ENCODE data around the gene PRKAB1.

The PRKAB1 gene

DNA sequence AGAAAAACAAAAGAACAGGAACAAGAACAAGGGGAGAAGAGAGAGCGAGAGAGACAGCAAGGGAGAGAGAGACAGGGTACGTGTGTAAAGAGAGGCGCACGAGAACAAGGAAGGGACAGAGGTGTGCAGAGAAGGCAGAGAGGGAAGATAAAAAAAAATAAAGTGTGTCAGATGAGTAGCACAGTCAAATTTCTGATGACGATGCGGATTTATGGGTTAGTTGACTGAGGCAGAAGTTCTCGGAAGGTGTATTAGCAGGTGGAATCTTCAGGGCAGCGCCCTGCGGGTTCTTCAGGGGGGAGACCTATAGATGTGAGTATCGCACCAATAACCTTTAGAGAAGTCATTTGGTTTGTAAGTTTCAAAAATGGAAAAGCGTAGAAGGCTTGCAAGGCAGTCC, 44.8 kb downstream of the PRKAB1 start:
- no peak for DNase-seq (ENCODE audit: low read depth, low spot score)

DNA sequence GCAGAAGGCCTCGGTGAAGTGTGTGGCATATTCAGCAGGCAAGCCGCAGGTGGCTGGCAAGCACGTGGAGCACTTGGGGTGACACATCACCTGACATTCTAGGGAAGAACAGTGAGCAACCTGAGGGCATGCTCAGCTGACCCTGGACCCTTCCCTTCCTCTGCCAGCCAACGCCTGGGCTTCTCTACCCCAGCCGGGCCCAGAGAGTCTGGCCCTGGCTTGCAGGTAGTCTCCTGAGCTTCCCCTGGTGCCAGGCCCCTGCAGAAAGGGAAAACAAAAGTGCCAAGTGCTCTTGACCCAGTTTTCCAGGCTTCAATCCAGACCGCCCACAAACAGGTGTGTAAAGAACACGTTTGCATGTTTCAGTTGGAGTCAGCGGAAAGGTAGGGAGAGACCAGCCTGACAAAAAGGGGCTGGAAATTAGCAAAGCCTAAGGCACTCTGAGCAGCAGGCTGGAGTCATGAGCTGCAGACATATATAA, 45.7 kb downstream of the PRKAB1 start:
- no peak for DNase-seq (ENCODE audit: low read depth, low spot score)

DNA sequence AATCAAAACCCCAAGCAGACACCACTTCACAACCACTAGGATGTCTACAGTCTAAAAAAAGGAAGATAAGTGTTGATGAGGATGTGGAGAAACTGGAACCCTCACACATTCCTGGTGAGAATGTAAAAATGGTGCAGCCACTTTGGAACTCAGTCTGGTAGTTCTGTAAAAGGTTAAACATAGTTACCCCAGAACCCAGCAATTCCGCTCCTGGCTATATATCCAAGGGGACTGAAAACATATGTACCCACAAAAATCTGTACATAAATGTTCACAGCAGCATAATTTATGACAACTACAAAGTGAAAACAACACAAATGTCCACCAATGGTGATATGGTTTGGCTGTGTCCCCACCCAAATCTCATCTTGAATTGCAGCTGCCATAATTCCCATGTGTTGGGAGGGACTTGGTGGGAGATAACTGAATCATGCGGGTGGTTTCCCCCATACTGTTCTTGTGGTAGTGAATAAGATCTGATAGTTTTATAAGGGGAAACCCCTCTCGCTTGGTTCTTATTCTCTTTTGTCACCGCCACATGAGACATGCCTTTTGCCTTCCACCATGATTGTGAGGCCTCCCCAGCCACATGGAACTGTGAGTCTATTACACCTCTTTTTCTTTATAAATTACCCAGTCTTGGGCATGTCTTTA, 46.8 kb downstream of the PRKAB1 start:
- no peak for DNase-seq (ENCODE audit: low read depth, low spot score)

DNA sequence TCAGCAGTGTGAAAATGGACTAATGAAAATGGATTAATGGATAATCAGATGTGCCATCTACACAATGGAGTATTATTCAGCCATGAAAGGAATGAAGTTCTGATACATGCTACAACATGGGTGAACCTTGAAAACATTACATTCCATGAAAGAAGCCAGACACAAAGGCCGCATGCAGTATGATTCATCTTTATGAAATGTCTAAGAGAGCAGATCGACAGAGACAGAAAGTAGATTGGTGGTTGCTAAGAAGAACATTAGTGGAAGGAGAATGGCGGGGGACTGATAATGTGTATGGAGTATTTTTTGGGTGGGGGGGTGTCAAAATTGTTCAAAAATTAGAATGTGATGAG, 47.3 kb downstream of the PRKAB1 start:
- no peak for DNase-seq (ENCODE audit: low read depth, low spot score)

DNA sequence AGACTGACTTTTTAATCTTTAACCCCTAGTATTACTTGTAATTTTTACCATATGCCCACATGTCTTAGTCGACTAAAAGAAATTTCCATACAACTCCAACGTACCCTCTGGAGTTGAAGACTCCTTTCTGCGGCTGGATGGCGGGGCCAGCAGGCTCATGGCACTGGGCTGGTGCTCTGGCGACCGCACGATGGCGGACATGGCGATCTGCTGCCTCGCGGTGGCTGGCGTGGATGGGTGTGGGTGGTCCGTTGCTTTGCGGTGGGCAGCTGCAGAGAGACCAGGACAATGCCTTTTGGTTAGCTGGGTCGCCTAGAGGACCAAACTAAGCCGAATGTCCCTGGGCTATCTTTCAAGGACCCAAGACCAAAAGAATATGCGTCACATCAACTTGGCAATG, 50.2 kb downstream of the PRKAB1 start:
- no peak for DNase-seq (ENCODE audit: low read depth, low spot score)

DNA sequence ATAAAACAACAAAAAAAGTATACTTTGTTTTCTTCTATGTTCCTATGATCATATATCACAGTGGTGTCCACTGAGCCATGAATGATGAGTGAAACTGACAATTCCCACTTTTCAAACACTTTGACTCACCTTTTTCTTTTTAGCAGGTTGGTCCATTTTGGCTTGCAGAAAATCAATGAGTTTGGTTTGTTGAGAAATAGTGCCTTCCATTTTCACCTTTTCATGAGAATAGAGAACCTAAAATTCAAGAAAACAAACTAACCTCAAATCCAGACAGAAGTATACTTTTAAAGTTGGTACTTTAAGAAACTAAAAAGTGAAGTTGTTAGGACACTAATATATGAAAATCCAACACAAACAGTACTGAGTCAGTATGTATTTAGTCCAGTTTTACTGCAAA, 52.4 kb downstream of the PRKAB1 start:
- no peak for DNase-seq (ENCODE audit: low read depth, low spot score)

DNA sequence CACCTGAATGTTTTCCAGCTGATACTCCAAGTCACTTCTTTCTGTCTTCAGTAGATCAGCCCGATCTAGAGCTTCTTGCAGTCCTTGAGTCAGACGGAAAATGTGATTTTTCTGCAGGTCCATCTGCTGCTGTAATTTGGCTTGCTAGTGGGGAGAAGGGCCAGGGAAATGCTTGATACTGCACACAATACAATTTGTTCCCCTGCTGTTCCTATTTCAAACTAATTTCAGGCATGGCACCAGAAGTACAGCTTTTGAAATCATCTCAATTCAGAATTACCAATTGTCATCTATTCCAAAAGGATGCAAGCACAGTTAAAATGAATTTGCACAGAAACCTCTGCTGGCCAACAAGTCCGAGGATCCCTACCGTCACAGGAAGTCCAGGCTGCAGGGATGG, 53.4 kb downstream of the PRKAB1 start:
- no peak for DNase-seq (ENCODE audit: low read depth, low spot score)

DNA sequence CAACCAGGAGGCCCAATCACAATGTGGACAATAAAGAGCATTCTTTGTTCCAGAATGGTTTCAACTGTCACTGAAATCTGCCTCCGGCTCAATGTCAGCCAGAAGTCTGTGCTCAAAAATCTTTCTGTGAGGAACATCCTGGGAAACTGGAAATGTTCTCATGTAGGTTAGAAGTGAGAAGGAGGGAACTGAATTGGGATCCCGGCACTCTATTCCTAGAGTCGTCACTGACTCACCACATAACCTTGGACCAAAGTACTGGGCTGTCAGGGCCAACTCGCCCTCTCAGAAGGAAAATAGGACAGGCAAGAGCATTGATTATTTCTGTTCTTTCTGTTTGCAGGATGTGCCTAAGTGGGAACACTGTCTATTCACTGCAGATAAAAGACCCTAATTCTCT, 57.6 kb downstream of the PRKAB1 start:
- no peak for DNase-seq (ENCODE audit: low read depth, low spot score)

DNA sequence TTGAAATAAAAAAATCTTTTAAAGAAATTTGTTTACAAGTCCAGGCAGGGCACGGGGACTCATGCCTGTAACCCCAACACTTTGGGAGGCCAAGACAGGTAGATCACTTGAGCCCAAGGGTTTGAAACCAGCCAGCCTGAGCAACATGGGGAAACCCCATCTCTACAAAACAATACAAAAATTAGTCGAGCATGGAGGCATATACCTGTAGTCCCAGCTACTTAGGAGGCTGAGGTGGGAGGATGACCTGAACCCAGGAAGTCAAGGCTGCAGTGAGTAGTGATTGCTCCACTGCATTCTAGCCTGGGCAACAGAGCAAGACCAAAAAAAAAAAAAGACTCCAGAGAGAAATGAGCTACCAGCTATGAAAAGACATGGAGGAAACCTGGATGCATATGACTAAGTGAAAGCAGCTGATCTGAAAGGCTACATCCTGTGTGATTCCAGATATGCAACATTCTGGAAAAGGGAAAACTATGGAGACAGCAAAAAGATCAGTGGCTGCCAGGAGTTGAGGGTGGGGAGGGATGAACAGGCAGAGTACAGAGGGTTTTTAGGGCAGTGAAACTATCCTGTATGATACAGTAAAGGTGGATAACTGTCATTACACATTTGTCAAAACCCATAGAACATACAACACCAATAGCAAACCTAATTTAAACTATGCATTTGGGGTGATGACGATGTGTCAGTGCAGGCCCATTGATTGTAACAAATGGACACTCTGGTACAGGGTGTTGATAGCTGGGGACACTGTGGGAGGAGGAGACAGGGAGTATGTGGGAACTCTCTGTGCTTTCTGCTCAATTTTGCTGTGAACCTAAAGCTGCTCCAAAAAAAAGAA, 59.9 kb downstream of the PRKAB1 start:
- no peak for DNase-seq (ENCODE audit: low read depth, low spot score)

DNA sequence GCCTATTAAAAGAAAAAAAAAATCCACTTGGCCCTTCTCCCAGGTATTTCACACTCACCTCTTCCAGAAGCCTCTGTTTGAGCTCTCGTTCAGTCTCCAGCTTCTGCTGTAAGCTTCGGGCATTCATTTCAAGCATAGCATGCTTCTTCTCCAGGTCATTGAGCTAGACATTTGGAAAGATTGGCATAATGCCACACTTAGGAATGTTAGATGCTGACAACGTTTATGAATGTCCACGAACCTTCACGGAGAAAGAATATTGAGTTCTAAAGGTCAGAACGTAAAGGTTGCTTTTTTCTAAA, 60.5 kb downstream of the PRKAB1 start:
- no peak for DNase-seq (ENCODE audit: low read depth, low spot score)

DNA sequence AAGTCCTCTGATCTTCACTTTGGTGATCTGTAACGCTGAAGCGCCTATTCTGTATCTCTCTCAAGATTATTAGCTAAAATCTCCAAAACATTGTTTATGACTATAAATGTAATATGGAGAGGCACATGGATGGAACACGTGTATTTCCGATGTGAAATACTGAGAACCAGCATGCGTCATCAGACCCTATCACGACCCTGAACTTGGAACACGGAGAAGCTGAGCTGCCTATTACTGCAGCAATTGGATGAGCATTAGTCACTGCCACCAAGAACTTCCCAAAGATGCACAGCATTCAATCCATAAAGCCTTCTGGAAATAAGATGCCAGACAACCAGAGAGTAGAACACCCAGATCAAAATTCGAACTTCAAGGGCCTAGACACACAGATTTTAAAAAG, 61.9 kb downstream of the PRKAB1 start:
- DNase-seq (ENCODE audit: low read depth, low spot score) = no peak

DNA sequence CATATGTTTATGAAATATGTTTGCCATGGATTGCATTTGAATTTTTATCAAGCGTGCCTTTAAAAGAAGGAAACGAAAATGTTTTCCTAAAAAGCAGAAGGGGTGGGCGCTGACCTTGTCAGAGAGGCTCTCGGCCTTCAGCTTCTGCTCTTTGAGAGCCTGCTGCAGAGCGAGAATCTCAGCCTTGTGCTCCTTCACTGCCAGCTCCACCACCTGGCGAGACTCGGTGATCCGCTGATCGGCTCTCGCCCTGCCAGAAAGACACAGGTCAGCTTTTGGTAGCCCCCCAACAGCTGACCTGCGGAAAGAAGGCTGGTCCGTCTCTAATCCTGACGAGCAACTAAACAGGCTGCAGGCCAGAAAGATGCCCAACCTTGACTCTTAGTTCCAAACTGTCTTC, 62.4 kb downstream of the PRKAB1 start:
- no peak for DNase-seq (ENCODE audit: low read depth, low spot score)
